Globus pallidus (tissue), 1 donor: Measurements from ENCODE around the gene RIIAD1.
"Not testable (repeated sequence)": the region's sequence is repeated elsewhere in the genome, so short reads cannot be mapped to it uniquely, and the experiment has no call there.

ENCODE experiments used
- DNase-seq: peaks from one replicate; pipeline ENCODE4 v3.0.0-alpha.2; 2015; ENCODE audit warnings: low spot score

RIIAD1 gene

DNA sequence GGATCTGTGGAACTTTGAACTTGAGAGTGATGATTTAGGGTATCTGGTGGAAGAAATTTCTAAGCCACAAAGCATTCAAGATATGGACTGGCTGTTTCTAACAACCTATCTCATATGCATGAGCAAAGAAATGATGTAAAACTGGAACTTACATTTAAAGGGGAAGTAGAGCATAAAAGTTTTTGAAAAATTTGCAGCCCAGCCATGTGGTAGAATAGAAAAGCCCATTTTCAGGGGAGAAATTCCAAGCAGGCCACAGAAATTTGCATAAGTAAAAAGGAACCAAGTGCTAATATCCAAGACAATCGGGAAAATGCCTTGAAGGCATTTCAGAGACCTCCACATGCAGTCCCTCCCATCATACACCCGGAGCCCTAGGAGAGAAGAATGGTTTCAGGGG, 15.7 kb downstream of the RIIAD1 start:
- no peak for DNase-seq

DNA sequence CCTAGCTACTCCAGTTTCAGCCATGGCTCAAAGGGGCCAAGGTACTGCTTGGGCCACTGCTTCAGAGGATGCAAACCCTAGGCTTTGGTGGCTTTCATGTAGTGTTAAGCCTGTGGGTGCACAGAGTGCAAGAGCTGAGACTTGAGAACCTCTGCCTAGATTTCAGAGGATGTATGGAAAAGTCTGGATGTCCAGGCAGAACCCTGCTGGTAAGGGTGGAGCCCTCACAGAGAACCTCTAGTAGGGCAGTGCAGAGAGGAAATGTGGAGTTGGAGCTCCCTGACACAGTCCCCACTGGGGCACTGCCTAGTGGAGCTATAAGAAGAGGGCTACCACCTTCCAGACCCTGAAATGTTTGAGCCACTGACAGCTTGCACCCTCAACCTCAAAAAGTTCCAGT, 16.2 kb downstream of the RIIAD1 start:
- no peak for DNase-seq

DNA sequence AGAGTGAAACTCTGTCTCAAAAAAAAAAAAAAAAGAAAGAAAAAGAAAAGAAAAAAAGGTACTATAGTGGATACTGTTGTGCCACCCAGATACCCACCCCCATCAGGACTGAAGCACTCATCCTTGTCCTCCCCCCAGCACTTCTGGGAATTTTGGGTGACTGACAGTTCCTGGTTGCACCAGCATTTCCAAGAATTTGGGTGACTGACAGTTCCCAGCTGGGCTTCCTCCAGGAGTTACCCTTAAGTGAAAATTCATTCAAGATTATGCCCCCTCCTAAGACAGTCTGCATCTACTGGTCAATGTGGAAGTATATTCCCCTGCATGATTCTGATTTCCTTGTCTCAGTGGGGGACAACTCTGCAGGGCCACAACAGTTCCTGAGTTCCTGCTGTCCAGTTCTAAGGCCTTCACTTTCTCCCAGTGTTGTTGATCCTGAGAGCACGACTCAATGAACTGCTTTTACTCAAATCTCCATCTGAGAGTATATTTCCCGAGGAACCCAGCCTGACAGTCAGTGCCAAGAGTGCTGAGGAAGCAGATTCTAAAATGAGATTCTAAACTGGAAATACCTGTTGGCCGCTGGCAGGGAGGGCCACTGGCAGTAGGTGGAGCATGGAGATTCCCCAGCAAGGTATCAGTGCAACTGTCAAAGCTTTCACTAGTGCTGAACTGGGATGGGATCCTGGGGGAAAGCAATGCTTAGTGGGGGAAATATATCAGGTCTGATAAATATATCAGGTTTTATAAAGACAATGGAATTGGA, 18.5 kb downstream of the RIIAD1 start:
- DNase-seq, result no peak

DNA sequence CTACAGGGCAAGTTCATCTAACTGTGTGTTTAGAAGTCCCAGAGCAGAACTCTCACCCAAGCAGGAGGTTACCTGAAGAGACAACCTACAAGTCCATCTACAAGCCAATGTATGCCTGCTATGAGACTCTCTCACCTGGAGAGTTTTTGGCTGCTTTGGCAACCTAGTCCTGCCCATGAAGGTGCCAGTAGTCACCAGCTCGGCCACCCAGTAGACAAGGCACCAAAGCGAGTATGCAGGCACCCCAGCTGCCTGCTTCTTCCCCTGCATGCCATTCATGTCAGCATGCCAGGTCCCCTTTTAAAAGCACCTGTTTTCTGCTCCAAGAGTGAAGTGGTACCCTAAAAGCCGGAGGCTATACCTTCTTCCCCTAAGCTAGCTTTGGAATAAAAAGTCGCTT, 20.2 kb downstream of the RIIAD1 start:
- no peak for DNase-seq

DNA sequence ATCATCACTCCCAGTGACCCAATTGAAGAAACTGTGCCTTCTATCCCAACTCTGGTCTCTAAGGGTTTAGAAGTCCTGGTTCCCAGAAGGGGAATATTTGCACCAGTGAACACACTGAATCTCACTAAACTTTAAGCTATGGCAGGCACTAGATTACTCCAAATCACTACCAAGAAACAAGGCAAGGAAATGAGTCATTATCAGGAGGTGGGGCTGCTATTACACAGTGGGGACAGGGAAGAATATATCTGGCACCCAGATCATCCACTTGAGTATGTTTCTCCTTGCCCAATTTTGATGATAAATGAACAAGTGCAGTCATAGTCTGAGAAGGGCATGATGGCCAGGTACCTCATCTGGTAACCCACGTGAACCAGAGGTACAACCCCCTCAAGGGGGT, 35.0 kb downstream of the RIIAD1 start:
- DNase-seq, result no peak

DNA sequence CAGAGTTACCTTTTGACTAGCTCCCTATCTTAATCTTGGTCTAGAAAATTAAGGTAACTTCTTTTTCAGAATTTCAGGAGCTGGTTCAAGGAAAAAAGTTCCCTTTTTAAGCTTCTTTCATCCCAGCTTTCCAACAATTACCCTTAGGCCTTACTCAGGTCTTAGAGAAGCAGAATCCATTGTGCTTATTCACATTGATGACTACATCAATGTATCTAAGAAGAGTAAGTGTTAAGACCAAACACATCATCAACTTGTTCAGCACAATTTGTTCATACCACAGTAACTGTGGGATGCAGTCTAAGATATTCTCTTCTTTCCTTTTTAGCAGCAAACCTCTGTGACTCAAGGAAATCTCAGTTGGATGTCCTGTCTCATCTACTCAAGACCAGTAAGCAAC, 37.9 kb downstream of the RIIAD1 start:
- DNase-seq, result no peak

DNA sequence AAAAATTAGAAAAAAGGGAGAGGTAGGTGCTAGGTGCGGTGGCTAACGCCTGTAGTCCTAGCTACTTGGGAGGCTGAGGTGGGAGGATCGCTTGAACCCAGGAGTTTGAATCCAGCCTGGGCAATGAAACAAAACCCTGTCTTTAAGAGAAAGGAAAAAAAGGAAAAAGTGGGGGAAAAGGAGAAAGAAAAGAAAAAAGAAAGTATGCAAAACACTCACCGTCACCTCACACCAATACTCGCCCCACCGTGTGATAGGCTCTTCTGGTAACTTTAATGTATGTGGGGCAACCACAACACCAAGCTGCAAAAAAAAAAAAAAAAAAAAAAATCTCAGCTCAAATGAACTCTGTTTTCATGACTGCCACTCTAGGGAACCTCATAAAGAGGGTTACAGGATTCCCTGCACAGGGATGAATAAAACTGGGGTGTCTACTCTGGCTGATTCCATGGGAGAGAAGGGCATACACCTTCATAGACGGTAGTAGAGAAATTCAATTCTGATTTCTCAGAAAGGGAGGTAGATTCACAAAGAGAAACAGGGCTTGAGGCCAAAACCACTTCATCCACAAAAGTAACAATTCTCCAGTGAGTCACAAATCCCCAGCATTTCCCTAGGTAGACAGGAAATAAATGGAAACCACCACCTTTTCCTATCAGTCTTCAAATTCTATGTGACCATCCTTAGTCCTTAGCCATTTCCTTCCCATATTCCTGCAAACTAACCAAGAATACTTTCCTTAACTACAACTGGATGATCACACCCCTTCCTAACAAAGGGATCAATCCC, 39.5 kb downstream of the RIIAD1 start:
- no peak for DNase-seq

DNA sequence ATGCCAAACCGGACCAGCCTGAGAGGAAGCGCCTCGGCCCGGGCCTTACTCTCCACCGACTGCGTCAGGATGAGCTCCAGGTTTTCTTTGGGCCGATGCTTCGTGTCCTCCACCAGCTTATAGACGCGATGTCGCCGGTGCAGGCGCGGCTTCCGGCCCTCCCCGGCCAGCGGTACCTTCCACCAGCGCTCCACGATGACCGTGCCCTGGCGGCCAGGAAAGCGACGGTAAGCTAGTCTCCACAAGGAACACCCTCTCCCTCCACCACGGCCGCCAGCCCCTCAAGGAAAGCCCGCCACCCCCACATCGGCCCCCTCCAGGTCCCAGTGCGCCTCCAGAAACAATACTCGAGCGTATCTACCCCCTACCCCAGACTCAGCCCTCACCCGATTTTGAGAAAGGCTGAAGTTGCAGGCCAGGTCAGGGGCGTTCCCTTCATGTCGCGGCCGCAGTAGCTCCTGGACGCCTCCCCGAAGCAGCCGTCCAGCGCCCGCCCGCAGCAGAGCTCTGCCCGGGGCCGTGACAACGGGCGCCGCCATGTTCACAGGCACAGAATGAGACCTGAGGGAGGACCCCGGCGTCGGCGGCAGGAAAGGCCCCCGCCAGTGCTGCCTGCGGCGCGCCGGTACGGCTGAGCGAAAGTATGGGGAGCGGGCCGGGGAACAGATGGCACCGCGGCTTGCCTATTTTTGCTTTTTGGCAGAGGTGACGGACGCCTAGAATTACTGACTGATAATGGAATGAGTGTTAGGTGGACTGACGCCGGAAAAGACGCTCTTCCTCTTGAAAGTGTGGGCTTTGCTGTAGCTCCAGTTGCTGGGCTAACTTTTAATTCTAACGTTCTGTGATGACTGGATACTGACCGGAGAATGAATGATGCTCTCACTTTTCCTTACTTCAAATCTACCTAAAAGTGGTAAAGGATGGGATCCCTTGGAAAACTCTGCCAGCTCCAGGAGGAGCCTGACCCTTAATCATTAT, 41.9 kb downstream of the RIIAD1 start, which contains the start of gene MRPL9:
TSS of gene MRPL9 (minus strand) at position 556 of the 981 bp plus-strand sequence. CDS start at position 539, 17 bp downstream.
- peak; percentile 71 for DNase-seq

DNA sequence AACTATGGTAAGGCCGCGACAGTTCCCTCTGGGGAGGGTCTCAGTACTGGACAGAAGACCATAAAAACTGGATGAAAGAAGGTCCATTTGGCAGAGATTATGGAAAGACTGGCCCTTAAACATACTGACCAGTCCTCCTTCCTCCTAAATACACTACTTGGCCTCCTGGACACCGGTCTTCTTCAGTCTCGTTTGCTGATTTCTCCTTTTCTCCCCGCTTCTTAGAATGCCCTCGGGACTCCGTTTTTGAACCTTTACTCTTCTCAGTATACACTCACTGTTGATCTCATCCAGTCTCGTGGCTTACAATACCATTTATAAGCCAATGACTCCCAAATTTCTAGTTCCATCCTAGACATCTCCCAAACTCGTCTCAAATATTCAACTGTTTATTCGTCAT, 42.7 kb downstream of the RIIAD1 start:
- no peak for DNase-seq

DNA sequence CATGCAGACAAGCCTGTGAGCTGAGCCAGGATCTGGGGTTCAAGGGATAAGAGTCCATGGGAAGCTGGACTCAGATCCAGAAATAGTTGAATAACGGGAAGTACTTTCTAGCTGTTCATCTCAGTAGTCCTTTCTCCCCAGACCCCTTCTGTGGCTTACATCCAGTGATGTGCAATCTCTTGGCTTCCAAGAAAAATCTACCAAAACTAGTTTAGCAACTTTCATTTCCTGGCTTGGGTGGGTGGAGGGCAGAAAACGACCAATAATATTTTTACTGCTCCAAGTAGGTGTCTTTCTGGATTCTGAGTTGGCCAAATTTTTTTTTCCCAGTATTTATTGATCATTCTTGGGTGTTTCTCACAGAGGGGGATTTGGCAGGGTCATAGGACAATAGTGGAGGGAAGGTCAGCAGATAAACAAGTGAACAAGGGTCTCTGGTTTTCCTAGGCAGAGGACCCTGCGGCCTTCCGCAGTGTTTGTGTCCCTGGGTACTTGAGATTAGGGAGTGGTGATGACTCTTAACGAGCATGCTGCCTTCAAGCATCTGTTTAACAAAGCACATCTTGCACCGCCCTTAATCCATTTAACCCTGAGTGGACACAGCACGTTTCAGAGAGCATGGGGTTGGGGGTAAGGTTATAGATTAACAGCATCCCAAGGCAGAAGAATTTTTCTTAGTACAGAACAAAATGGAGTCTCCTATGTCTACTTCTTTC, 47.2 kb downstream of the RIIAD1 start:
- not testable (repeated sequence) for DNase-seq

DNA sequence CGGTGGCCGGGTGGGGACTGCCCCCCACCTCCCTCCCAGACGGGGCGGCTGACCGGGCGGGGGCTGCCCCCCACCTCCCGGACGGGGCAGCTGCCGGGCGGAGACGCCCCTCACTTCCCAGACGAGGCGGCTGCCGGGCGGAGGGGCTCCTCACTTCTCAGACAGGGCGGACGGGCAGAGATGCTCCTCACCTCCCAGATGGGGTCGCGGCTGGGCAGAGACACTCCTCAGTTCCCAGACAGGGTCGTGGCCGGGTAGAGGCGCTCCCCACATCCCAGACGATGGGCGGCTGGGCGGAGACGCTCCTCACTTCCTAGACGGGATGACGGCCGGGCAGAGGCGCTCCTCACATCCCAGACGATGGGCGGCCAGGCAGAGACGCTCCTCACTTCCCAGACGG, 47.9 kb downstream of the RIIAD1 start:
- not testable (repeated sequence) for DNase-seq

DNA sequence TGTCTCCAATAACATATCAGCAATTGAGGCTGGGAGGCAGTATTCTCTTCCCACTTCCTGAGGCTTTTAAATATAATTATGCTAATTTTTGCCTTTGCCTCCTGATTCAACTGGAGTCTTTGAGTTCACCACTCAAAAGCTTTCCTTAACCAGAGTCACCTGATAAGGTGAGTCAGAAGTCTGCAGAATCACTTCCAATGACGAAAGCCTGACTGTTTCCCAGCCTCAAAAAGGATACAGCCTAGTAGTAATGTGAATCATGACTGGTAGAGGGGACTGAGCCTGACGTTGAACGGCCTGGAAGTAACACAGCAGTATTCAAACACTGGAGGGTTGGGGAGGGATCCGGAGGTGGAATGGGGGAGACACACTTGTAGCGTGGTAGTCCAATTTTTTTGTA, 52.4 kb downstream of the RIIAD1 start:
- no peak for DNase-seq

DNA sequence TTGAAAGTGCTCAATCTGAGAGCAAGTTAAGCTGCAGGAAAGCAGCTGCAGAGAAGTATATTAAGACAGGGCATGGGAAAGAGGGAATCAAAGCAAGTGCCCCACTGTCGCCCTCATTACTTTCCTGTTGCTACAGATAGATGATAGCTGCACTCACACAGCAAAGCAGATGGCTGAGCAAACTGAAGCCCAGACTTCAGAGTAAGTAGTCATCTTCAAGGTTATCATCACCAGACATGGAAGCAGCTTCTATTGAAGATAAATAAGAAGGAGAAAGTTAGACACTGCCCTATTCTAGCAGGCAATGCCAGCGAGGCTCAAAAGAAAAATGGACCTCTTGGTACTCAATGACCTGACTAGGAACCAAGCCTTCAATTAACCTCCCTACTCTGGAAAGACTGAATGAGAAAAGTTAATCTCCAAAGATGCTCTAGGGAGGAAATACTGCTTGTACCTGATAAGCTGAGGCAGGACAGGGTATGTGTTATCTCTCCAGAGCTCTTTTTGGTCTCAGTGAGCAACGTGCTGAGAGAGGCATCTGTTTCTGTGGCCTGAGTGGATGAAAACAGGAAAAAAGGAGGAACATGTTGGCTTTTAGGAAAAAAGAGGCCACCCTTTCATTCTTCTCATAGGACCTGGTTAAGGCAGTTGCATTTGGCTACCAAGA, 53.1 kb downstream of the RIIAD1 start:
- DNase-seq, result no peak

DNA sequence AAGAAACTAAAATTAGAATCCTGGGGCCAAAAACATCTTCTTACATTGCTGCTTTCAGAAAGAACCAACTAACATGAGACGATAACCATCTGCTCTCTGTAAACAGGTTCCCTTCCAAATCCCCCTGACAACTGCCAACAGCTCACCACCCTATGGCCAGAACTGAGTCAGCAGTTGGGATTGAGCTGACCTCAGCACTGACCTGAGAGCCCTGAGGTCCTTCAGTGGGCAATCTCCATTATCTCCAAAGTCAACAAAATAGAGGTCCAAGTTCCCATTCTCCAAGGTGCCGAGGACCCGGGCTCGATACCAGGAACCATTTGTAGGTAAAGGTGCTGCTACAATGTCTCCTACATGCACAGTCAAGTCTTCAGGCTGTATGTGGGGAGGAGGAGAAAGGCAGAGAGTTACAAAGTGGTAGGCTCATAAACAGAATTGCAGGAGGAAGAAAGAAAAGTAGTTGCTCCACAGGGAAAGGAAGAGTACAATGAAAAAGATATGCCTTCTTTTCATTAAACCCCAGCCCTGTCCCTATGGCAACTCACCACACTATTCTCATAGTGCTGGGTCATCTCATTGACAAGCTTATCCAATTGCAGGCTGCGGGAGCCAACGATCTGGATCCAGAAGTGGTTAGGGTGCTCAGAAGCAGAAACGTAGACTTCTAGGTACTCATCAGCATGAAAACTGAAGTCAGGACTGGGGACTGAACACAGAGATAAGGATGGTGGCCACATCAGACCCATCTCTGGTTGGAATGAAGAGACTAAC, 54.8 kb downstream of the RIIAD1 start:
- DNase-seq, result no peak

DNA sequence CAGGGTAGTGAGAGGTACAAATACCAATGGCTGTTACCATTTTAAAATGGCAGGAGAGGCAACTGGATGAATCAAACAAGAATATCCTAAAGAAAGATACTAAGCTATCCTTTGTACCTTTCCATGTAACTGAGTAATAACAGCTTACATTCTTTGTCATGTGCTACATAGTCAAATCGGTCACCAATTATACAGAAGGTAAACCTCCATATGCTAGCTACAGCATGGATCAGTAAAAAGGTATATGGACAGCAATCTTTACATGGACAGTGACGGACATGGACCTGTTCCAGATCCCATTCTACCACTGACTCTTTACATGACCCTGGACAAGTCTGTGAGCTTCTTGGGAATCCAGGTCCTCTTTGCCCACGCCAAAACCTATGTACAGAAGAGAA, 55.3 kb downstream of the RIIAD1 start:
- no peak for DNase-seq

DNA sequence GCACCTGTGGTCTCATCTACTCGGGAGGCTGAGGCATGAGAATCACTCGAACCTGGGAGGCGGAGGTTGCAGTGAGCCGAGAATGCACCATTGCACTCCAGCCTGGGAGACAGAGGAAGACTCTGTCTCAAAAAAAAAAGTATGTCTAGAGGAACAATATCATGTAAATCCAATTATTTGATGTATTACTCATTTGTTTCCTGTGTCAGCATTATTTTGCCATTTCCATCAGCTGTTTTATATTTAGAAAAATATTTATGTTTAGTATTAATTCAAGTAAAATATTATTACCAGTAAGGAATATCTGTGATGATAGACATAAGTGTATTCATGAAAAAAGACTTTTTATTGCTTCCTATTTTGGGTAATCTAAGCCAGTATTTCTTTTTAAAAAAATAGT, 56.0 kb downstream of the RIIAD1 start:
- DNase-seq, result no peak
